ENCODE data around the gene SERPINA10. TPM values are rescaled to one million over a fixed set of nuclear protein-coding genes. Genes with fewer than 3 reads are reported as not detected.

SERPINA10 gene
- total and polyA plus RNA-seq, 2 of the 13 experiments (the other 11 are each of a cell fraction or from before 2014, with no cell fraction given): 20.1 to 20.2 TPM

DNA sequence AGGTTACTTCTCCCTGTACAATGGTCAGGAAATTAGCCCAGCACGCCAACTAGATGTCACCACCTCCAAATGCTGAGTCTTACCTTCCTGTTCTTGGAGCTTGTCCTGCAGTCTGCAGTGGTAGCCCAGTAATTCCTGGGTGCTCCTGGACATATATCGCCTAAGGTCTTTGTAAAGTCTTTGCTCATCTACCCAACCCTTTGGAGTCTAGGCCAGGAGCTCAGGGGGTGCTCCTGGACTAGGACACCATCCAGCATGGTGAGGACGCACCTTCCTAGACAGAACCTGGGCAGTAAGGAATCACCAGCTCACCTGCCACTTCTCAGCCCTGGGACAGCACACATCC lies 569 bp downstream of the SERPINA10 start:
- Histone ChIP-seq H3K36me3 (replicated peaks in 1 of 2; ENCODE audit: control insufficient read depth in 1 of 2, insufficient read depth in 2 of 2, low read length in 2 of 2) (peaks cover 6 to 7% of the 10 kb centered on the region in 2 experiments; a peak in 4 of 5 replicates), H3K4me3 (replicated peaks in 1 of 3; ENCODE audit: insufficient read depth in 1 of 3, low read depth in 2 of 3, low read length in 3 of 3) (peak overlapping the region; percentile 48 to 84 (median 67)), H3K9ac (ENCODE audit: insufficient read depth, low read depth, low read length) (peak overlapping the region; percentile 90), H4K20me1 (ENCODE audit: insufficient read depth, low read length) (no peaks in the 10 kb centered on the region), H3K79me2 (ENCODE audit: insufficient read depth, low read length) (peaks cover 27% of the 10 kb centered on the region), H3K4me1 (ENCODE audit: insufficient read depth, low read length) (peaks cover 96% of the 10 kb centered on the region), H3K4me2 (ENCODE audit: low read depth, low read length) (peak overlapping the region; percentile 98), H2AFZ (ENCODE audit: low read length) (no peak overlapping the region), H3K27ac (ENCODE audit: extremely low read length, insufficient read depth, low read length) (peak overlapping the region; percentile 97), H3K9me3 (ENCODE audit: low read length) (no peaks in the 10 kb centered on the region), H3K27me3 (ENCODE audit: control insufficient read depth in 1 of 2, insufficient read depth in 2 of 2, low read length in 2 of 2) (no peaks in the 10 kb centered on the region; a peak in 1 of 5 replicates)
- no peak for FAIRE-seq
- ChIA-PET CTCF (ENCODE audit: low intra/inter-chr PET ratio, low total read pairs) (no interaction called here), POLR2A (interaction anchor here (0.7 to 4.9 kb wide), 37 partner anchors 10 to 295 kb away, joined by 3 to 122 read pairs (median 6); partner anchors contain the start of genes CCDC197, DDX24, IFI27L1 and OTUB2)
- intact Hi-C loops (cut with micrococcal nuclease; ENCODE audit: unreplicated experiment) (loop anchor here (5.0 kb wide), 1 partner anchor 155 kb away; no protein-coding TSS in a partner anchor), in situ Hi-C loops (cut with HindIII; ENCODE audit: extremely low pct_ligation_motif_present, low pct_unique_long_range_greater_than_20kb) (no loop called here)
- TSS peak; percentile 79 for BruUV-seq (replicated peaks)
- ATAC-seq: no peak; the same call in none of the 3 replicates
- 0% methylated on average over 2 of the region's 3 CpGs for WGBS (ENCODE audit: low lambda C conversion rate)
- no peak for DNase-seq (ENCODE audit: low spot score)
- TF ChIP-seq ZNF446 (CRISPR knock-in tag; IDR thresholded peaks at IDR 0.05) (0 out of 2 replicates have a peak, but pooled peaks have one; percentile 53), KAT7 (CRISPR knock-in tag; IDR thresholded peaks at IDR 0.05; ENCODE audit: borderline replicate concordance) (0 out of 2 replicates have a peak, but pooled peaks have one; percentile 7), ZNF691 (CRISPR knock-in tag; IDR thresholded peaks at IDR 0.05; ENCODE audit: borderline replicate concordance, low read depth) (no peak), CCDC6 (CRISPR knock-in tag; IDR thresholded peaks at IDR 0.05) (peak; percentile 71), ZNF414 (CRISPR knock-in tag; IDR thresholded peaks at IDR 0.05) (peak; percentile 26; the same call in 1 of the 2 replicates), ZNF564 (CRISPR knock-in tag; IDR thresholded peaks at IDR 0.05) (peak; percentile 61; the same call in 1 of the 2 replicates), ZNF280D (CRISPR knock-in tag; IDR thresholded peaks at IDR 0.05) (0 out of 2 replicates have a peak, but pooled peaks have one; percentile 21), ZNF383 (CRISPR knock-in tag; IDR thresholded peaks at IDR 0.05; ENCODE audit: borderline replicate concordance) (peak; percentile 35; the same call in 1 of the 2 replicates), KLF13 (CRISPR knock-in tag; IDR thresholded peaks at IDR 0.05) (no peak), CEBPZ (IDR thresholded peaks at IDR 0.05; ENCODE audit: low read length) (no peak), GZF1 (CRISPR knock-in tag; IDR thresholded peaks at IDR 0.05) (peak; percentile 70; the same call in 1 of the 2 replicates), RNF2 (conservative IDR thresholded peaks at IDR 0.05; ENCODE audit: low read depth) (no peak), ZSCAN5A (CRISPR knock-in tag; IDR thresholded peaks at IDR 0.05; ENCODE audit: borderline replicate concordance) (0 out of 2 replicates have a peak, but pooled peaks have one; percentile 5)
- TF ChIP-seq, protein P1, sequence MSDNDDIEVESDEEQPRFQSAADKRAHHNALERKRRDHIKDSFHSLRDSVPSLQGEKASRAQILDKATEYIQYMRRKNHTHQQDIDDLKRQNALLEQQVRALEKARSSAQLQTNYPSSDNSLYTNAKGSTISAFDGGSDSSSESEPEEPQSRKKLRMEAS (IDR thresholded peaks at IDR 0.05): peak; percentile 16; the same call in 1 of the 2 replicates

Measured in HepG2 (cell line).